Myocyte (in vitro differentiated cells): ENCODE results near the gene DHRS2. TPM values are rescaled to one million over a fixed set of nuclear protein-coding genes. Genes with fewer than 3 reads are reported as not detected.
A peak's percentile ranks its signal among the peaks of the same experiment; 100 is the strongest.

Source experiments
- DNase-seq: peaks from one replicate; pipeline ENCODE4 v3.0.0-alpha.2; 2012; ENCODE audit warnings: low read depth
- total RNA-seq: library from RNA; depleted of rRNA; stranded (reverse); fragments of >200 nt; gene quantifications from 2 replicates; pipeline ENCODE4 v1.2.3, GENCODE V29; 2014

DHRS2 gene
- total RNA-seq, 1 donor from 2014 or later = 0.19 TPM

- peak; percentile 25 for DNase-seq
These were observed 10.7 kb downstream of the DHRS2 start for GRCh38 chr14:23646648-23647549.

DNA sequence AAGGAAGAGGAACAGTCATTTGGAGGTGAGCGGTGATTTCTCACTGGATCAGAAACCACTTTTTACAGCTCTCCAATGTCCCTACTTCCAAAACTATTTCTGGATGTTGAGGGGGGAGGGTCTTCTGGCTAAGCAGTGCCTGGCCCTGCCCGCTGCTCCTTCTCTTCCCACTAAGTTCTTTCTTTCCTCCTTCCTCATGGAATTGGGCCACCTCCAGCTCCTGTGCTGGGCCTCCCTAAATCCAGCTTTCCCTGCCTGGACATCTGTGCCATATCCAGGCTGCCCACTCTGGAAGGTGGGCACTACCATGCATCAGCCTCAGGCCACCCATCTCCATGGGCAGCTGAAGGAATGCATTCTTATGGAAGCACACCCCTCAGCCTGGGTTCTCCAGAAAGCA lies 11.5 kb downstream of the DHRS2 start:
- DNase-seq = no peak

GRCh38 chr14:23648764-23649460 lies 12.7 kb downstream of the DHRS2 start:
- no peak for DNase-seq

GRCh38 chr14:23650506-23650905 lies 14.3 kb downstream of the DHRS2 start:
- DNase-seq = no peak

GRCh38 chr14:23653051-23653450 lies 16.9 kb downstream of the DHRS2 start:
- DNase-seq = no peak

GRCh38 chr14:23654231-23654630 lies 18.1 kb downstream of the DHRS2 start:
- no peak for DNase-seq

DNA sequence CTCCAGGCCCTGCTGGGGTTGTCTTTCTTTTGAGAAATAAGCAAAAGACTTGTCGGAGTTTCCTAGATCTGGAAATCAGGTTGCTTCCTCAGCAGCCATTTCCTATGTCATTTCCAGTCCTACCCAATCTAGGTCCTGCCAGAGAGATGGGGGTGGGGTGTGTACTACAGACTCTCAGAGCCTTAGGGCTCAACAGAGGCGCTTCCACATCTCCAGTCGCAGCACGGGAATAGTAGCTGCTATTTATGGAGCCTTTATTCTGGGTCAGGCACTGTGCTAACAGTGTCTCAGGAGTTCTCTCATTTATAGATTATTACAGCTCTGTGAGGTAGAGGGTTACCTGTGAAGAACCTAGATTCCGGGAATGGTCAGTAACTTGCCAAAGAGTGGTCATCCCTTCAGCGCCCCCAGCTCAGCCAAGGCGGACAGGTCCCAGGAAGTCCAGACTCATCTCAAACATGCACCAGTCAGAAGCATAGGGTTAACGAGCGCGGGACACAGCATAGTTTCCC lies 21.9 kb downstream of the DHRS2 start:
- DNase-seq = no peak

DNA sequence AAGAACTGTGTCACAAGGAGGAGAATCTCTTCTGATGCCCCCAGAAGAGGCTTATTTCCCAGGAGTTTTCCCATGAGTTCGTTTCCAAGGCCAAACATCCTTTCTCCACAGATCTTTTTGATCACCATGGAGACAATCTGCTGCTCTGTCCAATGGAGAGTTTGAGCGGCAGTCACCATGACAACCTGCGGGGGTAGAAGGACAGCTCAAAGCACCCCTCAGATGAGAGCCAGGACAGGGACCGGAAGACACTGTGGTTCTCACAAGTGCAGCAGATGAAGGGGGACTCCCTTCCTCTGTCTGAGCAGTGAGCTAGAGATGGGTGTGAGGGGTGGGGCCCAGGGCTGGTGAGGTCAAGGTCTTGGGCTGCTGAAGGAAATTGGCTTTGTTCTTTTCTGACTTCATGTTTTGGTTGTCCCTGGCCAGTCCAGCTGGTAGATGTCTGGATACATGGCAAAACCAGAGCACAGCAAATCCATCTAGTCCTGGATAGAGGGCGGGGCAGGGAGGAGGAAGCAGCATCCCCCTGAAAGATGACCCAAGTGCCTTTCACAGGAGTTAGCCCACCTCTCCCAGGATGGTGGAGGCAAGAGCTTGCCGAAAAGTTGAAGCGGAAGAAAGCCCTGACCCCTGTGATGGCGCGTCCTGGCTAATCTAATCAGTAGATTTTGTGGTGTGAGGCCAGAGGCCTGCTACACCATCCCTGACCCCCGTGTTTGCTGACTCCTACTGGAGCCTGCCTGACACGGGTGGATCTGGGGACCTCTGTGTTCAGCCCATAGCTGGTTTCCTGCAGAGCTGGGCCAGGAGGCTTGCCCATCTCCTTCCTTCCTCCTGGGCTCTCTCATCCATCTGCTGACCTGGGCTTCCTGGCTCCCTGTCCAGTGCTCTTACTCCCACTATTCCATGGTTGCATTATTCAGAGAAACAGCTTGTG lies 24.4 kb downstream of the DHRS2 start:
- no peak for DNase-seq

- DNase-seq = no peak
These were observed 25.4 kb downstream of the DHRS2 start for GRCh38 chr14:23661542-23661941.

- no peak for DNase-seq
These were observed 27.0 kb downstream of the DHRS2 start for GRCh38 chr14:23663127-23663526.

DNA sequence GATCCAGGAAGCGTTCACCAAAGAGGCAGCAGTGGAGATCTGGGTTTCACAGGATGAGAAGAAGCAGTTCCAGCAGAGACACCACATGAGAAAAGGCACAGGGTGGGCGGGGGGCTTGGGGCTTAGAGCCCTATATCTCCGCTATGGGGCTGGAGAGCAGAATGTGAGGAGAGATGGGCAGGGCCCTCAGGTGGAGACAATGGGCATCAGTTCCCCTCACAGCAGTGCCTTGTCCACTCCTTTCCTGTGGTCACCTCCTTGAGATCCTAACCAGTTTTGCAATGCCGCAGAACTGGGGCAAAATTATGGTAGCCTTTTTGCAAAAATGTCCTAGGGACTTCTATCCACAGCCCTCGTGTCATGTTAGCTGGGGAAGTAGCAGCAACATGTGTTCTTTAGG lies 27.5 kb downstream of the DHRS2 start:
- DNase-seq = no peak

GRCh38 chr14:23664207-23664885 lies 28.2 kb downstream of the DHRS2 start:
- DNase-seq = peak; percentile 9

DNA sequence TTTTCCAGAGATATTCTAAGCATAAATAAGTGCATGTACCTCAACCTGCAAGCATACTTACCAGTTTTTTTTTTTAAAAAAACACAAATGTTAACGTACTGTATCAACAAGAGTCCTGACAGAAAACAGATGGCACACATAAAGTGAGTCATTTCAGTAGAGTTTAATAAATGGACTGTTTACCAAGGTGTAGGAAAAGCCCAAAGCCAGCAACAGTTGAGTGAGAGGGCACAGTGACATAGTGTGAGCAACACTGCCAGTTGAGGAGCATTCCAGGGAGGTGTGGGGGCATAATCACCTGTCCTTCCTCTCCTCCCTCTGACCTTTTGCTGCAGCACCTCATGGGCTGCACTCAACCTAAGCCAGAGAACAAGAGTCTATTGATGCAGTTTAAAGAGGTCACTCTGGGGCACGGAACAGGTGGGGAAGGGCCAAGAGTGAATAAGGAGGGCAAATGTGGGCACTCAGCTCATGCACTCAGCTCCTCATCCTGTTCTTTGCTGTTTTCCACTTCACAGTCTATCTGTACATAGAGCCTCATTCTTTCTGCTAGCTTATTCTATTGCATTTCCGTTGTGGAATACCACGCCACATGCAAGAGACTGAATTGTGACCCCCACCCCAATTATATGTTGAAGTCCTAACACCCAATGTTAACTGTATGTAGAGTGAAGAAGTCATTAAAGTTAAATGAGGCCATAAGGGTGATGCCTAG lies 29.3 kb downstream of the DHRS2 start:
- peak; percentile 7 for DNase-seq

GRCh38 chr14:23667134-23667533 lies 31.0 kb downstream of the DHRS2 start:
- DNase-seq = no peak

- no peak for DNase-seq
These were observed 33.3 kb downstream of the DHRS2 start for GRCh38 chr14:23669441-23669840.

DNA sequence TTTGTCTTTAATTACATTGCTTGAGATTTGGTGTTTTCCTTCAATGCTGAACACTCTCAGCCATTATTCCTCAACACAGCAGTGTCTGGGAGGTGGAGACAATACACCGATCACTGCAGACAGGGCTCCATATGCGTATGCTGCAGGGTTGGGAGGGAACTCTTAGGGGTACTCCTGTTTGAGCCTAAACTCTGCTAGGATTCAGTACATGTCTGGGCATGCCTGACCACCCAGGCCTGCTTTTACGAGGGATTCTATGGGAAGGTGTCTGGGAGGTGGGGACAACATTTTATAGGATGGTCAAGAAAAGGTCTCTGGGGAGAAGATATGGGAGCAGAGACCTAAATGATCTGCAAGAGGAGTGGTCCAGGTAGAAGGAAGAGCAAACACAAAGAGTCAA lies 34.3 kb downstream of the DHRS2 start:
- no peak for DNase-seq

GRCh38 chr14:23672200-23672599 lies 36.0 kb downstream of the DHRS2 start:
- no peak for DNase-seq

GRCh38 chr14:23675337-23675736 lies 39.2 kb downstream of the DHRS2 start:
- DNase-seq = no peak

DNA sequence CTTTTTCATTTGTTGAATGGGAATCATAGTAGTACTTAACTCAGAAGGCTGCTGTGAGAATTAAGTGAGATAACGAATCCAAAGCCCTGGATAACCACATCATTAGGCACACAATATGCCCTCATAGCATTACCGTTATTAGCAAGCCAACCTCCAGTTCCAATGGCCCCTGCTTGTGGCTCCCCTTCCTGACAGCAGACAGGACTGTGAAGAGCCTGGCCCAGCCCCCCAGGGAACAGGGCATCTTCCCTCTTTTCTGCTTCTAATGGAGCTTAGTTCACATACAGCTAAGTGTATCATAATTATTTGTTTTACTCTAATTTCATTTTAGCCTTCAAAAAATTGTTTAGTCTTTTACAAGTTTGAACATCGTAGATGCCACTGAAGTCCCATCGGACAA lies 39.7 kb downstream of the DHRS2 start:
- DNase-seq = no peak

GRCh38 chr14:23681337-23681736 lies 45.2 kb downstream of the DHRS2 start:
- DNase-seq = no peak
